Erythroblast (primary cell): ENCODE measurements around the gene MICAL2.

Source experiments
- GATA1 ChIP-seq: IDR thresholded peaks from 2 replicates; pipeline ENCODE4 v1.6.1; 2011; ENCODE audit warnings: low read depth, mild to moderate bottlenecking, control low read depth, low read length, moderate library complexity
- POLR2A ChIP-seq: IDR thresholded peaks from 2 replicates; pipeline ENCODE4 v1.6.1; 2011; ENCODE audit warnings: mild to moderate bottlenecking, low read length

DNA sequence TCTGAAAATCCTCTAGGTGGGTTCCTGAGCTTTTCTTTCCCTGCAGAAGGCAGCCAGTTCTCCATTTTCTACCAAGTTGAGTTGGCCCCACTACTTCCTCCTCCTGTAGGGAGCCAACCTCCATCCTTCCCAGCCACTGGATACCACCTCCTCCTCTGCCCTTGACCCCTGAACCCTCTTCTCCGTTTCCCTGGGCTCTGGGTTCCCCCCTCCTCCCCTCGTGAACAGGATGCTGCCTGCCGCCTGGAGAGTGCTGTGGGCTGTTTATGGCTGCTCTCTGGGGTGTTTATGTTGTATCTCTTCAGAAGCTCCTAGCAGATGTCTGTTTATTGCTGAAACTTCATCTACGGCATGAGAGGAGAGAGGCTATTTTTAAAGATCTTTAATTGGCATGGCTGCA is 8.6 kb downstream of the MICAL2 start:
- TF ChIP-seq POLR2A, result no peak
- TF ChIP-seq GATA1, result no peak
